ENCODE measurements around the gene RNU1-4.
"Not testable (repeated sequence)": the region's sequence is repeated elsewhere in the genome, so short reads cannot be mapped to it uniquely, and the experiment has no call there.

DNA sequence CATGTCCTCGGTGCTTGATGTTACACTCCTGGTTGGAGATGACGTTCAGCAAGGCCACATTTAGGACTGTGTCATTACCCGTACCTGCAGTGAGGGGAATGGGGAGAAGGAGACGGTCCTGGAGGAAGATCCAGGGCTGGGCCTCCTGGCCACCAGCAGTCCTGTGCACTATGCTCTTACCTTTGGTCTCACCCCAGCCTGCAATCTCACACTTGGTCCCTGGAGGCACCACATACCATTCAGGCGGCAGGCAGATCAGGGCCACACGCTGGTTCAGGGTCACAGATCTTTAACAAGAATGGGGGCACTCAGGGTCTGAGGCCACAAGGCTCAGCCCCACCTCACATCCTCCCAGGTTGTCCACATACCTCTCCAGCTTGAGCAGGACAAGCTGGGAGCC lies 17.3 kb downstream of the RNU1-4 start:
- TF ChIP-seq, protein P1, sequence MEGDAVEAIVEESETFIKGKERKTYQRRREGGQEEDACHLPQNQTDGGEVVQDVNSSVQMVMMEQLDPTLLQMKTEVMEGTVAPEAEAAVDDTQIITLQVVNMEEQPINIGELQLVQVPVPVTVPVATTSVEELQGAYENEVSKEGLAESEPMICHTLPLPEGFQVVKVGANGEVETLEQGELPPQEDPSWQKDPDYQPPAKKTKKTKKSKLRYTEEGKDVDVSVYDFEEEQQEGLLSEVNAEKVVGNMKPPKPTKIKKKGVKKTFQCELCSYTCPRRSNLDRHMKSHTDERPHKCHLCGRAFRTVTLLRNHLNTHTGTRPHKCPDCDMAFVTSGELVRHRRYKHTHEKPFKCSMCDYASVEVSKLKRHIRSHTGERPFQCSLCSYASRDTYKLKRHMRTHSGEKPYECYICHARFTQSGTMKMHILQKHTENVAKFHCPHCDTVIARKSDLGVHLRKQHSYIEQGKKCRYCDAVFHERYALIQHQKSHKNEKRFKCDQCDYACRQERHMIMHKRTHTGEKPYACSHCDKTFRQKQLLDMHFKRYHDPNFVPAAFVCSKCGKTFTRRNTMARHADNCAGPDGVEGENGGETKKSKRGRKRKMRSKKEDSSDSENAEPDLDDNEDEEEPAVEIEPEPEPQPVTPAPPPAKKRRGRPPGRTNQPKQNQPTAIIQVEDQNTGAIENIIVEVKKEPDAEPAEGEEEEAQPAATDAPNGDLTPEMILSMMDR (IDR thresholded peaks at IDR 0.05), result not testable (repeated sequence)
- not testable (repeated sequence) for TF ChIP-seq EP300 (IDR thresholded peaks at IDR 0.05)
